HepG2 (cell line): ENCODE measurements around the gene SLC7A4. TPM values are rescaled to one million over a fixed set of nuclear protein-coding genes. Genes with fewer than 3 reads are reported as not detected.

Source experiments
- ATAC-seq: fragments of 200-7000 bp; cut with Tn5 transposase; 3 replicates; pipeline ENCODE4 v1.9.1; 2020; ENCODE audit warnings: mild to moderate bottlenecking, moderate library complexity
- BruUV-seq: library from RNA; stranded (reverse); fragments of 400-500 nt; replicated peaks from 2 replicates; lab custom pipeline; 2021; lab: Mats Ljungman, UMichigan
- CTCF ChIA-PET: fragments of 300-600 bp; formaldehyde crosslinking; extraction: SDS; loops from one replicate; lab custom pipeline; 2021; ENCODE audit warnings: low total read pairs, inconsistent platforms, low intra/inter-chr PET ratio; lab: Yijun Ruan, JAX
- POLR2A ChIA-PET: fragments of 350-600 bp; sonication (Branson Sonifier 250); formaldehyde crosslinking; loops from one replicate; lab custom pipeline; 2020; ENCODE audit warnings: antibody characterized with exemption, inconsistent platforms; lab: Yijun Ruan, JAX
- DNase-seq: peaks from one replicate; pipeline ENCODE4 v3.0.0-alpha.2; 2015; ENCODE audit warnings: low spot score
- FAIRE-seq: peaks from 3 replicates; lab custom pipeline; 2011; peaks lifted over from hg19 to GRCh38; lab: Jason Lieb, UNC
- H2AFZ ChIP-seq: one replicate; pipeline ENCODE4 v1.6.1; 2011; ENCODE audit warnings: low read length, inconsistent platforms
- H3K27ac ChIP-seq: fragments of 300-600 bp; 3 replicates; pipeline ENCODE4 v1.8.0; 2011; ENCODE audit warnings: mixed run types, mild to moderate bottlenecking, mixed read lengths, low read length, inconsistent platforms; ENCODE audit not compliant: insufficient read depth; ENCODE audit errors: extremely low read length
- H3K27me3 ChIP-seq, 2 experiments: fragments of 200-600 bp in 1 of 2; 2 replicates in 1 of 2; 3 replicates in 1 of 2; pipeline versions ENCODE4 v1.6.0 to v1.8.0; 2011; ENCODE audit warnings: low read length in 2 of 2, mild to moderate bottlenecking in 2 of 2, moderate library complexity in 2 of 2, inconsistent platforms in 1 of 2; ENCODE audit not compliant: insufficient read depth in 2 of 2, control insufficient read depth in 1 of 2
- H3K36me3 ChIP-seq, 2 experiments: fragments of 200-600 bp in 1 of 2; replicated peaks in 1 of 2; 2 replicates in 1 of 2; 3 replicates in 1 of 2; pipeline versions ENCODE4 v1.5.1 to v1.8.0; 2011; ENCODE audit warnings: low read length in 2 of 2, inconsistent platforms in 1 of 2; ENCODE audit not compliant: insufficient read depth in 2 of 2, control insufficient read depth in 1 of 2
- H3K4me1 ChIP-seq: 2 replicates; pipeline ENCODE4 v1.5.1; 2012; ENCODE audit warnings: low read length, inconsistent platforms; ENCODE audit not compliant: insufficient read depth
- H3K4me2 ChIP-seq: 2 replicates; pipeline ENCODE4 v1.6.0; 2011; ENCODE audit warnings: low read depth, low read length, inconsistent platforms
- H3K4me3 ChIP-seq, 3 experiments: fragments of 200-600 bp in 1 of 3; sonication (generic), shearing (Covaris generic) in 1 of 3; replicated peaks in 1 of 3; 2 replicates each; pipeline ENCODE4 v1.5.1; 2011 to 2016; ENCODE audit warnings: low read length in 3 of 3, inconsistent platforms in 2 of 3, low read depth in 2 of 3, mild to moderate bottlenecking in 2 of 3, control low read depth in 1 of 3, mixed read lengths in 1 of 3; ENCODE audit not compliant: insufficient read depth in 1 of 3
- H3K79me2 ChIP-seq: one replicate; pipeline ENCODE4 v1.6.1; 2011; ENCODE audit warnings: low read length, inconsistent platforms; ENCODE audit not compliant: insufficient read depth
- H3K9ac ChIP-seq: 2 replicates; pipeline ENCODE4 v1.6.0; 2011; ENCODE audit warnings: mild to moderate bottlenecking, low read depth, low read length, inconsistent platforms; ENCODE audit not compliant: insufficient read depth
- H3K9me3 ChIP-seq: 2 replicates; pipeline ENCODE4 v1.5.1; 2012; ENCODE audit warnings: mild to moderate bottlenecking, low read length
- H4K20me1 ChIP-seq: 2 replicates; pipeline ENCODE4 v1.6.0; 2011; ENCODE audit warnings: inconsistent platforms, mild to moderate bottlenecking, low read length, moderate library complexity; ENCODE audit not compliant: insufficient read depth
- CC2D1A ChIP-seq: sonication (generic); formaldehyde crosslinking; IDR thresholded peaks from 2 replicates; pipeline ENCODE4 v1.8.1; 2023; ENCODE audit warnings: mild to moderate bottlenecking, missing genetic modification reagents
- EED ChIP-seq: sonication (generic); formaldehyde crosslinking; IDR thresholded peaks from 2 replicates; pipeline ENCODE4 v1.5.0; 2020; ENCODE audit warnings: mild to moderate bottlenecking, missing genetic modification reagents
- FOXJ3 ChIP-seq: sonication (generic); formaldehyde crosslinking; IDR thresholded peaks from 2 replicates; pipeline ENCODE4 v1.4.0; 2020; ENCODE audit warnings: missing genetic modification reagents, mild to moderate bottlenecking, borderline replicate concordance
- HNRNPUL1 ChIP-seq: fragments of 200-400 bp; formaldehyde crosslinking; IDR thresholded peaks from 2 replicates; pipeline ENCODE4 v1.6.1; 2017; ENCODE audit warnings: low read depth, mild to moderate bottlenecking, low read length, moderate library complexity
- KLF15 ChIP-seq: sonication (generic); formaldehyde crosslinking; IDR thresholded peaks from 2 replicates; pipeline ENCODE4 v1.8.1; 2023; ENCODE audit warnings: borderline replicate concordance, mild to moderate bottlenecking, inconsistent platforms, missing genetic modification reagents, mixed read lengths
- POLR2A ChIP-seq, 2 experiments: IDR thresholded peaks; 2 replicates each; pipeline ENCODE4 v1.6.1; 2011; ENCODE audit warnings: low read depth in 2 of 2, low read length in 2 of 2, mild to moderate bottlenecking in 1 of 2, moderate library complexity in 1 of 2; ENCODE audit not compliant: insufficient read depth in 1 of 2
- ZFP82 ChIP-seq: sonication (generic); formaldehyde crosslinking; IDR thresholded peaks from 2 replicates; pipeline ENCODE4 v1.5.1; 2020; ENCODE audit warnings: mild to moderate bottlenecking, missing genetic modification reagents, borderline replicate concordance
- ZNF460 ChIP-seq: sonication (generic); formaldehyde crosslinking; IDR thresholded peaks from 2 replicates; pipeline ENCODE4 v1.5.1; 2020; ENCODE audit warnings: missing genetic modification reagents, mild to moderate bottlenecking, borderline replicate concordance
- ZNF543 ChIP-seq: sonication (generic); formaldehyde crosslinking; IDR thresholded peaks from 2 replicates; pipeline ENCODE4 v1.4.0; 2020; ENCODE audit warnings: mild to moderate bottlenecking, missing genetic modification reagents
- ZNF577 ChIP-seq: sonication (generic); formaldehyde crosslinking; IDR thresholded peaks from 2 replicates; pipeline ENCODE4 v1.4.0; 2020; ENCODE audit warnings: mild to moderate bottlenecking, low read depth, missing genetic modification reagents, borderline replicate concordance
- ZNF850 ChIP-seq: sonication (generic); formaldehyde crosslinking; conservative IDR thresholded peaks from 2 replicates; pipeline ENCODE4 v1.9.0; 2021; ENCODE audit warnings: mild to moderate bottlenecking, missing genetic modification reagents
- WGBS: methylation state at CpG from one replicate; pipeline ENCODE4 v1.1.6; 2017; ENCODE audit warnings: low lambda C conversion rate; 5-methylcytosine and 5-hydroxymethylcytosine counted together
- in situ Hi-C: cut with HindIII; loops from 2 replicates; pipeline ENCODE4 v1.10.0; 2017; ENCODE audit warnings: low pct_unique_long_range_greater_than_20kb; ENCODE audit not compliant: extremely low pct_ligation_motif_present
- intact Hi-C: fragments of 100-400 bp; cut with micrococcal nuclease; formaldehyde crosslinking; loops from one replicate; pipeline ENCODE4 v1.10.0; 2022; ENCODE audit not compliant: unreplicated experiment
- polyA plus RNA-seq, 8 experiments: library from polyadenylated mRNA; depleted of rRNA in 3 of 8; stranded (reverse) in 7 of 8; unstranded in 1 of 8; fragments of >200 nt; fragmentation: Illumina TruSeq in 4 of 8; extraction: Trizol in 4 of 8; gene quantifications; 2 replicates each; pipeline versions ENCODE4 v1.2.1 to v1.2.3, GENCODE V29; 2011 to 2016; ENCODE audit warnings: low read depth in 4 of 8, missing spikeins in 1 of 8, mixed read lengths in 1 of 8; ENCODE audit not compliant: insufficient read depth in 1 of 8
- total RNA-seq, 5 experiments: library from RNA; depleted of rRNA; stranded (reverse); fragments of >200 nt; fragmentation: Illumina TruSeq; extraction: Trizol; gene quantifications; 2 replicates each; pipeline ENCODE4 v1.2.3, GENCODE V29; 2016; ENCODE audit warnings: low read depth in 1 of 5
- TF ChIP-seq, protein P1 (sequence below): sonication (generic); formaldehyde crosslinking; IDR thresholded peaks from 2 replicates; pipeline ENCODE4 v1.5.1; 2020; ENCODE audit warnings: mild to moderate bottlenecking, missing genetic modification reagents, borderline replicate concordance

Gene SLC7A4
- total and polyA plus RNA-seq, 2 of the 13 experiments (the other 11 are each of a cell fraction or from before 2014, with no cell fraction given) = not detected

DNA sequence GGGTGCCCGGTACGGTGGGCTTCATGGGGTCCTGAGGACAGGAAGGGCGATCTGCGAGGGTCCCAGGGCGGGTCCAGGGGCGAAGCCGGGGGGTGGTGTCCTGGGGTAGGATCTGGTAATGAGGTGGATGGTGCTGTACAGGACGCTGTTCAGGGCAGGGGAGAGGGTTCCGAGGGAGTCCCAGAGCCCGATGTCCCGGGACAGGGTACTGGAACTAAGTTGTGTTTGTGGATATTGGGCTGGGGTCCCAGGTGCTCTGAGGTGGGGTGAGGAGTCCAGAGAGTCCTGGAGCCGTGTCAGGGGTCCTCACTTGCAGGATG, 49.8 kb downstream of the SLC7A4 start:
- H2AFZ ChIP-seq = no peak overlapping the region
- 0 out of 2 replicates have a peak, but pooled peaks cover 4% of the 10 kb centered on the region for H3K9me3 ChIP-seq
- H3K4me3 ChIP-seq = peak overlapping the region; percentile 67 to 98 (median 83)
- peak overlapping the region; percentile 97 for H3K4me2 ChIP-seq
- WGBS = 0% methylated on average over 10 of the region's 12 CpGs
- peaks cover 0 to 8% of the 10 kb centered on the region in 2 experiments; a peak in 3 of 5 replicates for H3K36me3 ChIP-seq
- intact Hi-C loops (no loop called here), in situ Hi-C loops (no loop called here)
- POLR2A ChIA-PET = interaction anchor here (0.6 to 4.3 kb wide), 23 partner anchors 9 to 205 kb away, joined by 3 to 45 read pairs (median 7); partner anchors contain the start of genes AIFM3, CRKL, P2RX6 and THAP7
- H3K9ac ChIP-seq = peak overlapping the region; percentile 79
- peak; percentile 2; the same call in 1 of the 2 replicates for TF ChIP-seq ZFP82
- TF ChIP-seq ZNF543 (CRISPR knock-in tag) = peak; percentile 50; the same call in 1 of the 2 replicates
- no peak for TF ChIP-seq KLF15
- TF ChIP-seq FOXJ3 = no peak
- TF ChIP-seq POLR2A (IDR thresholded peaks at IDR 0.05; ENCODE audit: insufficient read depth in 1 of 2, low read depth in 2 of 2, low read length in 2 of 2) = no peak
- TF ChIP-seq HNRNPUL1 = no peak
- TF ChIP-seq ZNF577 (CRISPR knock-in tag) = no peak
- 0 out of 2 replicates have a peak, but pooled peaks have one; percentile 43 for TF ChIP-seq ZNF850 (CRISPR knock-in tag)
- no peak for TF ChIP-seq CC2D1A (CRISPR knock-in tag)
- TF ChIP-seq, protein P1, sequence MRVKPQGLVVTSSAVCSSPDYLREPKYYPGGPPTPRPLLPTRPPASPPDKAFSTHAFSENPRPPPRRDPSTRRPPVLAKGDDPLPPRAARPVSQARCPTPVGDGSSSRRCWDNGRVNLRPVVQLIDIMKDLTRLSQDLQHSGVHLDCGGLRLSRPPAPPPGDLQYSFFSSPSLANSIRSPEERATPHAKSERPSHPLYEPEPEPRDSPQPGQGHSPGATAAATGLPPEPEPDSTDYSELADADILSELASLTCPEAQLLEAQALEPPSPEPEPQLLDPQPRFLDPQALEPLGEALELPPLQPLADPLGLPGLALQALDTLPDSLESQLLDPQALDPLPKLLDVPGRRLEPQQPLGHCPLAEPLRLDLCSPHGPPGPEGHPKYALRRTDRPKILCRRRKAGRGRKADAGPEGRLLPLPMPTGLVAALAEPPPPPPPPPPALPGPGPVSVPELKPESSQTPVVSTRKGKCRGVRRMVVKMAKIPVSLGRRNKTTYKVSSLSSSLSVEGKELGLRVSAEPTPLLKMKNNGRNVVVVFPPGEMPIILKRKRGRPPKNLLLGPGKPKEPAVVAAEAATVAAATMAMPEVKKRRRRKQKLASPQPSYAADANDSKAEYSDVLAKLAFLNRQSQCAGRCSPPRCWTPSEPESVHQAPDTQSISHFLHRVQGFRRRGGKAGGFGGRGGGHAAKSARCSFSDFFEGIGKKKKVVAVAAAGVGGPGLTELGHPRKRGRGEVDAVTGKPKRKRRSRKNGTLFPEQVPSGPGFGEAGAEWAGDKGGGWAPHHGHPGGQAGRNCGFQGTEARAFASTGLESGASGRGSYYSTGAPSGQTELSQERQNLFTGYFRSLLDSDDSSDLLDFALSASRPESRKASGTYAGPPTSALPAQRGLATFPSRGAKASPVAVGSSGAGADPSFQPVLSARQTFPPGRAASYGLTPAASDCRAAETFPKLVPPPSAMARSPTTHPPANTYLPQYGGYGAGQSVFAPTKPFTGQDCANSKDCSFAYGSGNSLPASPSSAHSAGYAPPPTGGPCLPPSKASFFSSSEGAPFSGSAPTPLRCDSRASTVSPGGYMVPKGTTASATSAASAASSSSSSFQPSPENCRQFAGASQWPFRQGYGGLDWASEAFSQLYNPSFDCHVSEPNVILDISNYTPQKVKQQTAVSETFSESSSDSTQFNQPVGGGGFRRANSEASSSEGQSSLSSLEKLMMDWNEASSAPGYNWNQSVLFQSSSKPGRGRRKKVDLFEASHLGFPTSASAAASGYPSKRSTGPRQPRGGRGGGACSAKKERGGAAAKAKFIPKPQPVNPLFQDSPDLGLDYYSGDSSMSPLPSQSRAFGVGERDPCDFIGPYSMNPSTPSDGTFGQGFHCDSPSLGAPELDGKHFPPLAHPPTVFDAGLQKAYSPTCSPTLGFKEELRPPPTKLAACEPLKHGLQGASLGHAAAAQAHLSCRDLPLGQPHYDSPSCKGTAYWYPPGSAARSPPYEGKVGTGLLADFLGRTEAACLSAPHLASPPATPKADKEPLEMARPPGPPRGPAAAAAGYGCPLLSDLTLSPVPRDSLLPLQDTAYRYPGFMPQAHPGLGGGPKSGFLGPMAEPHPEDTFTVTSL (CRISPR knock-in tag) = 0 out of 2 replicates have a peak, but pooled peaks have one; percentile 24
- TF ChIP-seq EED (CRISPR knock-in tag) = no peak
- TF ChIP-seq ZNF460 (CRISPR knock-in tag) = 0 out of 2 replicates have a peak, but pooled peaks have one; percentile 16
- DNase-seq = no peak
- H3K27me3 ChIP-seq = no peaks in the 10 kb centered on the region; a peak in 1 of 5 replicates
- peak overlapping the region; percentile 80 for H3K27ac ChIP-seq
- H4K20me1 ChIP-seq = no peaks in the 10 kb centered on the region
- BruUV-seq = TSS peak; percentile 18
- ATAC-seq = peak; percentile 43
- FAIRE-seq = no peak
- CTCF ChIA-PET = interaction anchor here (1.7 kb wide), 1 partner anchor 20 kb away, joined by 7 read pairs; no protein-coding TSS in a partner anchor
- peaks cover 11% of the 10 kb centered on the region for H3K79me2 ChIP-seq
- peaks cover 39% of the 10 kb centered on the region for H3K4me1 ChIP-seq
